WTC11 (cell line): ENCODE results near the gene HOXB6.

Experiments
- CREM ChIP-seq: sonication (generic); formaldehyde crosslinking; IDR thresholded peaks from 2 replicates; pipeline ENCODE4 v1.8.1; 2022; ENCODE audit warnings: mild to moderate bottlenecking, missing genetic modification reagents, moderate library complexity
- NFE2L1 ChIP-seq: sonication (generic); formaldehyde crosslinking; IDR thresholded peaks from 2 replicates; pipeline ENCODE4 v1.8.1; 2023; ENCODE audit warnings: missing genetic modification reagents
- NFYB ChIP-seq: sonication (generic); formaldehyde crosslinking; conservative IDR thresholded peaks from 2 replicates; pipeline ENCODE4 v1.8.0; 2022; ENCODE audit warnings: low read depth, missing genetic modification reagents
- SP1 ChIP-seq: sonication (generic); formaldehyde crosslinking; conservative IDR thresholded peaks from 2 replicates; pipeline ENCODE4 v1.8.1; 2022; ENCODE audit warnings: missing genetic modification reagents
- ZBTB21 ChIP-seq: sonication (generic); formaldehyde crosslinking; IDR thresholded peaks from 2 replicates; pipeline ENCODE4 v1.8.1; 2023; ENCODE audit warnings: mild to moderate bottlenecking, missing genetic modification reagents, borderline replicate concordance
- TF ChIP-seq, protein P1 (sequence below): sonication (generic); formaldehyde crosslinking; conservative IDR thresholded peaks from 2 replicates; pipeline ENCODE4 v1.8.1; 2022; ENCODE audit warnings: mild to moderate bottlenecking, missing genetic modification reagents
- TF ChIP-seq, protein P2 (sequence below): fragments of 200-600 bp; IDR thresholded peaks from 2 replicates; pipeline ENCODE4 v1.8.0; 2022; ENCODE audit warnings: antibody characterized with exemption
- TF ChIP-seq, protein P3 (sequence below): sonication (generic); formaldehyde crosslinking; IDR thresholded peaks from 2 replicates; pipeline ENCODE4 v1.8.0; 2023; ENCODE audit warnings: missing genetic modification reagents, mild to moderate bottlenecking, borderline replicate concordance
- TF ChIP-seq, protein P4 (sequence below): sonication (generic); formaldehyde crosslinking; IDR thresholded peaks from 2 replicates; pipeline ENCODE4 v1.8.1; 2023; ENCODE audit warnings: mild to moderate bottlenecking, missing genetic modification reagents, moderate library complexity

DNA sequence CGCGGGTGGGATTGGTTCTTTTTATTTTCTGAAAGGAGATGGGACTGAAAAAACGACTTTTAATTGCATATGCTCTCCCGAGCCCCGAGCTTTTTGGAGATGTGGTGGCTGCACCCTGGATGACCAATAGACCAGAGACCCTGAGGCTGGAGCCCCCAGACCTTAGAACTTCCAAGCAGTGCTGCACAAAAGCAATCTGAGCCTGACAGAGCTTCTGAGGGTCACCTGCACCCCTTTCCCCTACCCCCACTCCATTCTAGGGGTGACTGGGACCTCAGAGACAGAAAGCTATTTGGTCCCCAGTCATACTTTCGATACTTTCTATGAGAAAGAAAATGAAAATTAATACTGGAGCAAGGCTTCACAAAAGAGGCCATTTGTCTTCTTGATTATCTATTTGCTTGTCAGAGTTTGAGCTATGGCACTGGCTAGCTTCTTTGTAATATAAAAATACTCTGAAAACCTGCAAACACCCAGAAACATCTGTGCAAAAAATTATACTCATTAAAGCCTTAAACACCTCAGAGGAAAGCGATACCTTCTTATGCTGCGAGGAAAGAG is 30.2 kb downstream of the HOXB6 start:
- TF ChIP-seq, protein P1, sequence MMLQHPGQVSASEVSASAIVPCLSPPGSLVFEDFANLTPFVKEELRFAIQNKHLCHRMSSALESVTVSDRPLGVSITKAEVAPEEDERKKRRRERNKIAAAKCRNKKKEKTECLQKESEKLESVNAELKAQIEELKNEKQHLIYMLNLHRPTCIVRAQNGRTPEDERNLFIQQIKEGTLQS (CRISPR knock-in tag) = no peak
- TF ChIP-seq, protein P2, sequence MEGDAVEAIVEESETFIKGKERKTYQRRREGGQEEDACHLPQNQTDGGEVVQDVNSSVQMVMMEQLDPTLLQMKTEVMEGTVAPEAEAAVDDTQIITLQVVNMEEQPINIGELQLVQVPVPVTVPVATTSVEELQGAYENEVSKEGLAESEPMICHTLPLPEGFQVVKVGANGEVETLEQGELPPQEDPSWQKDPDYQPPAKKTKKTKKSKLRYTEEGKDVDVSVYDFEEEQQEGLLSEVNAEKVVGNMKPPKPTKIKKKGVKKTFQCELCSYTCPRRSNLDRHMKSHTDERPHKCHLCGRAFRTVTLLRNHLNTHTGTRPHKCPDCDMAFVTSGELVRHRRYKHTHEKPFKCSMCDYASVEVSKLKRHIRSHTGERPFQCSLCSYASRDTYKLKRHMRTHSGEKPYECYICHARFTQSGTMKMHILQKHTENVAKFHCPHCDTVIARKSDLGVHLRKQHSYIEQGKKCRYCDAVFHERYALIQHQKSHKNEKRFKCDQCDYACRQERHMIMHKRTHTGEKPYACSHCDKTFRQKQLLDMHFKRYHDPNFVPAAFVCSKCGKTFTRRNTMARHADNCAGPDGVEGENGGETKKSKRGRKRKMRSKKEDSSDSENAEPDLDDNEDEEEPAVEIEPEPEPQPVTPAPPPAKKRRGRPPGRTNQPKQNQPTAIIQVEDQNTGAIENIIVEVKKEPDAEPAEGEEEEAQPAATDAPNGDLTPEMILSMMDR = no peak
- TF ChIP-seq, protein P3, sequence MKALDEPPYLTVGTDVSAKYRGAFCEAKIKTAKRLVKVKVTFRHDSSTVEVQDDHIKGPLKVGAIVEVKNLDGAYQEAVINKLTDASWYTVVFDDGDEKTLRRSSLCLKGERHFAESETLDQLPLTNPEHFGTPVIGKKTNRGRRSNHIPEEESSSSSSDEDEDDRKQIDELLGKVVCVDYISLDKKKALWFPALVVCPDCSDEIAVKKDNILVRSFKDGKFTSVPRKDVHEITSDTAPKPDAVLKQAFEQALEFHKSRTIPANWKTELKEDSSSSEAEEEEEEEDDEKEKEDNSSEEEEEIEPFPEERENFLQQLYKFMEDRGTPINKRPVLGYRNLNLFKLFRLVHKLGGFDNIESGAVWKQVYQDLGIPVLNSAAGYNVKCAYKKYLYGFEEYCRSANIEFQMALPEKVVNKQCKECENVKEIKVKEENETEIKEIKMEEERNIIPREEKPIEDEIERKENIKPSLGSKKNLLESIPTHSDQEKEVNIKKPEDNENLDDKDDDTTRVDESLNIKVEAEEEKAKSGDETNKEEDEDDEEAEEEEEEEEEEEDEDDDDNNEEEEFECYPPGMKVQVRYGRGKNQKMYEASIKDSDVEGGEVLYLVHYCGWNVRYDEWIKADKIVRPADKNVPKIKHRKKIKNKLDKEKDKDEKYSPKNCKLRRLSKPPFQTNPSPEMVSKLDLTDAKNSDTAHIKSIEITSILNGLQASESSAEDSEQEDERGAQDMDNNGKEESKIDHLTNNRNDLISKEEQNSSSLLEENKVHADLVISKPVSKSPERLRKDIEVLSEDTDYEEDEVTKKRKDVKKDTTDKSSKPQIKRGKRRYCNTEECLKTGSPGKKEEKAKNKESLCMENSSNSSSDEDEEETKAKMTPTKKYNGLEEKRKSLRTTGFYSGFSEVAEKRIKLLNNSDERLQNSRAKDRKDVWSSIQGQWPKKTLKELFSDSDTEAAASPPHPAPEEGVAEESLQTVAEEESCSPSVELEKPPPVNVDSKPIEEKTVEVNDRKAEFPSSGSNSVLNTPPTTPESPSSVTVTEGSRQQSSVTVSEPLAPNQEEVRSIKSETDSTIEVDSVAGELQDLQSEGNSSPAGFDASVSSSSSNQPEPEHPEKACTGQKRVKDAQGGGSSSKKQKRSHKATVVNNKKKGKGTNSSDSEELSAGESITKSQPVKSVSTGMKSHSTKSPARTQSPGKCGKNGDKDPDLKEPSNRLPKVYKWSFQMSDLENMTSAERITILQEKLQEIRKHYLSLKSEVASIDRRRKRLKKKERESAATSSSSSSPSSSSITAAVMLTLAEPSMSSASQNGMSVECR = no peak
- TF ChIP-seq NFYB (no peak), CREM (CRISPR knock-in tag) (no peak), SP1 (CRISPR knock-in tag) (no peak), ZBTB21 (CRISPR knock-in tag) (no peak), NFE2L1 (CRISPR knock-in tag) (no peak)
- TF ChIP-seq, protein P4, sequence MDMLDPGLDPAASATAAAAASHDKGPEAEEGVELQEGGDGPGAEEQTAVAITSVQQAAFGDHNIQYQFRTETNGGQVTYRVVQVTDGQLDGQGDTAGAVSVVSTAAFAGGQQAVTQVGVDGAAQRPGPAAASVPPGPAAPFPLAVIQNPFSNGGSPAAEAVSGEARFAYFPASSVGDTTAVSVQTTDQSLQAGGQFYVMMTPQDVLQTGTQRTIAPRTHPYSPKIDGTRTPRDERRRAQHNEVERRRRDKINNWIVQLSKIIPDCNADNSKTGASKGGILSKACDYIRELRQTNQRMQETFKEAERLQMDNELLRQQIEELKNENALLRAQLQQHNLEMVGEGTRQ (CRISPR knock-in tag) = no peak
